ENCODE results near the gene GNS. TPM values are rescaled to one million over a fixed set of nuclear protein-coding genes. Genes with fewer than 3 reads are reported as not detected.

Gene GNS
- total RNA-seq, 4 donors from 2014 or later = 18.9 to 55.5 (median 35.5) TPM

DNA sequence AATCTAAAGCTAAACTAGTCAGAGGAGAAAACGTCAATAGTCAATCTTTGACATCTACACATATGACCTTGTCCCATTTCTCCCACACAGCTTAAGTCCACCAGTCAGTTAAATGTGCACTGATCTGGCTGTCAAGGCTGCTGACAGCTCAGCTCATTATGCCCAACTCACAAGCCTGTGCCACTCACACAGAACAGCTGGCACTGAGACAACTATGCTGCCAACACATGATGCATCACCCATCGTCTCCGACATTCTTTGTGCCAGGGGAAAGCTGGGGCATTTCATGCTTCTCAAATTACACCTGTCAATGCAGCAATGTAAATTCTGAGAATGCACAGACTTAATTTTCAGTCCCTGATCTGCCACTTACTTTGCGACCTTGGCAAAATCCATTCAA is 25.3 kb downstream of the GNS start:
- 31 to 45% methylated on average over 4 of the region's 4 CpGs for WGBS, 2 donors
- Histone ChIP-seq H3K27ac (no peak overlapping the region), H3K9me3 (no peaks in the 10 kb centered on the region), H3K4me1 (peaks cover 0 to 12% (median 3%) of the 10 kb centered on the region in 3 donors), H3K4me3 (no peak overlapping the region), H3K36me3 (peaks cover 0 to 66% (median 14%) of the 10 kb centered on the region in 3 donors), H3K27me3 (no peaks in the 10 kb centered on the region)
- no peak for DNase-seq
- intact Hi-C loops (cut with DNase I) = no loop called here
- TF ChIP-seq, protein P1, sequence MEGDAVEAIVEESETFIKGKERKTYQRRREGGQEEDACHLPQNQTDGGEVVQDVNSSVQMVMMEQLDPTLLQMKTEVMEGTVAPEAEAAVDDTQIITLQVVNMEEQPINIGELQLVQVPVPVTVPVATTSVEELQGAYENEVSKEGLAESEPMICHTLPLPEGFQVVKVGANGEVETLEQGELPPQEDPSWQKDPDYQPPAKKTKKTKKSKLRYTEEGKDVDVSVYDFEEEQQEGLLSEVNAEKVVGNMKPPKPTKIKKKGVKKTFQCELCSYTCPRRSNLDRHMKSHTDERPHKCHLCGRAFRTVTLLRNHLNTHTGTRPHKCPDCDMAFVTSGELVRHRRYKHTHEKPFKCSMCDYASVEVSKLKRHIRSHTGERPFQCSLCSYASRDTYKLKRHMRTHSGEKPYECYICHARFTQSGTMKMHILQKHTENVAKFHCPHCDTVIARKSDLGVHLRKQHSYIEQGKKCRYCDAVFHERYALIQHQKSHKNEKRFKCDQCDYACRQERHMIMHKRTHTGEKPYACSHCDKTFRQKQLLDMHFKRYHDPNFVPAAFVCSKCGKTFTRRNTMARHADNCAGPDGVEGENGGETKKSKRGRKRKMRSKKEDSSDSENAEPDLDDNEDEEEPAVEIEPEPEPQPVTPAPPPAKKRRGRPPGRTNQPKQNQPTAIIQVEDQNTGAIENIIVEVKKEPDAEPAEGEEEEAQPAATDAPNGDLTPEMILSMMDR (IDR thresholded peaks at IDR 0.05) = no peak
- TF ChIP-seq POLR2A (IDR thresholded peaks at IDR 0.05) = no peak

DNA sequence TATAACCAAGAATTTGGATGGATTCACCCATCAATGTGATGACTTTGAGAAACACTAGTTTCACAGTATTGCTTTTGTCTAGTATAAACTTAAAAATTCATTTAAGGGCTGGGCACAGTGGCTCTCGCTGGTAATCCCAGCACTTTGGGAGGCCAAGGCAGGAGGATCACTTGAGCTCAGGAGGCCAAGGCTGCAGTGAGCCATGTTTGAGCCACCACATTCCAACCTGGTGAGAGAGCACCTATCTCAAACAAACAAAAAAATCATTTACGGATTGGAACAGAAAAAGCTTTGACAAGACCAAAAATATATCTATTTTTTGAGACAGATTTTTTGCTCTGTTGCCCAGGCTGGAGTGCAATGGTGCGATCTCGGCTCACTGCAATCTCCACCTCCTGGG is 27.5 kb downstream of the GNS start:
- Histone ChIP-seq H3K27me3 (no peaks in the 10 kb centered on the region), H3K27ac (no peak overlapping the region), H3K36me3 (peaks cover 0 to 68% (median 5%) of the 10 kb centered on the region in 3 donors), H3K4me1 (peaks cover 0 to 7% (median 0%) of the 10 kb centered on the region in 3 donors), H3K9me3 (no peaks in the 10 kb centered on the region), H3K4me3 (no peak overlapping the region)
- WGBS, 2 donors = 88 to 90% methylated on average over 4 of the region's 4 CpGs
- intact Hi-C loops (cut with DNase I) = no loop called here
- TF ChIP-seq, protein P1 (IDR thresholded peaks at IDR 0.05) = no peak
- TF ChIP-seq POLR2A (IDR thresholded peaks at IDR 0.05) = no peak
- no peak for DNase-seq

DNA sequence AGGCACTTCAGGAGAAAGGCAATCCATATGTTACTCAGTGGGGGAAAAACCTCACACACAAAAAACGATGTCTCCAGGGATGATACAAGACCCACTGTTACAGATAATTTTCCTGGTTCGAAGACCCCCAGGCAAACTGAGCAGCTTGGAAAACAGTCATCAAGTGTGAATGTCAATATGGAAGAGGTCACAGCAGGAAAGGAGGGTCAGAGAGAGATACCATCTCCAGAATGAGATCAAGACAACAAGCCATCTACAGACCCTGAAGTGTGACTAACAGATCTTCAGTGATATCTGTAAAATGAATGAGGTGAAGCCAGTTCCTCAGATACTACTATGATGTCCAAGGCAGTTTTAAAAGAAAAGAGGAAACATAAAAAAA is 28.6 kb downstream of the GNS start:
- intact Hi-C loops (cut with DNase I) = no loop called here
- H3K27ac ChIP-seq = peak overlapping the region in 1 of 4 donors; percentile 43
- no peak for TF ChIP-seq POLR2A (IDR thresholded peaks at IDR 0.05)
- TF ChIP-seq, protein P1 (IDR thresholded peaks at IDR 0.05) = no peak
- peaks cover 0 to 64% (median 5%) of the 10 kb centered on the region in 3 donors for H3K36me3 ChIP-seq
- DNase-seq = no peak
- no peak overlapping the region for H3K4me3 ChIP-seq
- H3K4me1 ChIP-seq = peaks cover 0 to 5% (median 0%) of the 10 kb centered on the region in 3 donors
- no peaks in the 10 kb centered on the region for H3K9me3 ChIP-seq
- no peaks in the 10 kb centered on the region for H3K27me3 ChIP-seq
- 66 to 92% methylated on average over 2 of the region's 2 CpGs for WGBS, 2 donors

DNA sequence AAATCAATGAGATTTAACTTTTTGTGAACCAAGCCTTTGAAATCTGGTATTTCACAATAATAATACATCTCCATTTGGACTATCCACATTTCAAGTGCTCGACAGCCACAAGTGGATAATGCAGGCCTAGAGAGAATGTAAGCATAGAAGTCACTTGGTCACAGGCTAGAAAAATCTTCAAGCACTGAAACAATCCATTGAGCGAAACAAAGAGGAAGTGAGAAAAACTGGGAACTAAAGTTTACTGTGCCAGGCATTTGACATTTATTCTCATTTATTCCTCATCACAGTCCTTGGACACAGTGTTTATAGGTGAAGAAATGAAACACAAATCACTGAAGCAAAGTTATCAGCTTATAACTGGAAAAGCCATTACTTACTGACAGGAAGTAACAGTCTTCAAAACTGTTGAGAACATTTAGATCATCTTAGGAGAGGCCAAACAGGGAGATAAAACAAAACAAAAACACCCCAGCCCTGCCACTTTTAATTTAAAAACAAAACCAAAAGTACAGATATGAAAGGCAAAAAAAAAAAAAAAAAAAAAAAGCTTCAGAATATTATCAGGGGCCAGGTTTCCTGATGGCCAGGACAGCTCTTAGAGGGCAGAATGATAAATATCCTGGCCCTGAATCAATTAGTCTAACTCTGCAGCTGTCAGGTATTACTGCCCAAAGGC is 29.2 kb downstream of the GNS start:
- 54 to 78% methylated on average over 2 of the region's 2 CpGs for WGBS, 2 donors
- TF ChIP-seq, protein P1 (IDR thresholded peaks at IDR 0.05) = no peak
- no peak for TF ChIP-seq POLR2A (IDR thresholded peaks at IDR 0.05)
- no peaks in the 10 kb centered on the region for H3K27me3 ChIP-seq
- no peak for DNase-seq
- intact Hi-C loops (cut with DNase I) = no loop called here
- peak overlapping the region in 1 of 4 donors; percentile 43 for H3K27ac ChIP-seq
- H3K36me3 ChIP-seq = peaks cover 0 to 64% (median 5%) of the 10 kb centered on the region in 3 donors
- no peak overlapping the region for H3K4me3 ChIP-seq
- H3K9me3 ChIP-seq = no peaks in the 10 kb centered on the region
- H3K4me1 ChIP-seq = peaks cover 0 to 5% (median 0%) of the 10 kb centered on the region in 3 donors

DNA sequence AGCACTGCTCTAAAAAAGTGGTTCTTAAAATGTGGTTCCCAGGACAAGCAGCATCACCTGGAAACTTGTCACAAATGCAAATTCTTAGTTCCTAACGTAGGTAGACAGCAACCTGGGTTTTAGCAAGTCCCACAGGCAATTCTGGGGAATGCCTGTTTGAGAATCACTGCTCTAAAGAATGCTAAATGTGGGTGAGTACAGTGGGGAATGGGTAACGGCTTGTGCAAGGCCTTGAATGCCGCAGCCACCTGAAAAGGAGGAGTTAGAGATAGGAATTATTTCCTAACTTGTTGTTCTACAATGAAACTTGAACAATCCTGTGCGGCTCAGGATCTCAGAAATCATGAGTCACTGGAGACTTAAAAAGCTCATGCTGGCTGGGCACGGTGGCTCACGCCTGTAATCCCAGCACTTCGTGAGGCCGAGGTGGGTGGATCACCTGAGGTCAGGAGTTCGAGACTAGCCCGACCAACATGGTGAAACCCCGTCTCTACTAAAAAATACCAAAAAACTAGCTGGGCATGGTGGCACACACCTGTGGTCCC is 34.9 kb downstream of the GNS start:
- TF ChIP-seq, protein P1 (IDR thresholded peaks at IDR 0.05) = no peak
- no peak for TF ChIP-seq POLR2A (IDR thresholded peaks at IDR 0.05)
- no peaks in the 10 kb centered on the region for H3K4me1 ChIP-seq
- H3K9me3 ChIP-seq = no peaks in the 10 kb centered on the region
- no peaks in the 10 kb centered on the region for H3K27me3 ChIP-seq
- WGBS, 2 donors = 68 to 79% methylated on average over 10 to 11 of the region's 11 CpGs
- intact Hi-C loops (cut with DNase I) = no loop called here
- H3K4me3 ChIP-seq = no peak overlapping the region
- H3K36me3 ChIP-seq = peaks cover 0 to 93% (median 27%) of the 10 kb centered on the region in 3 donors
- H3K27ac ChIP-seq = no peak overlapping the region
- no peak for DNase-seq

Measured in esophagus squamous epithelium (tissue), 5 donors.